K562 (cell line): ENCODE measurements around the gene PPM1E. TPM values are rescaled to one million over a fixed set of nuclear protein-coding genes. Genes with fewer than 3 reads are reported as not detected.
A peak's percentile ranks its signal among the peaks of the same experiment; 100 is the strongest.

Experiments
- ATAC-seq: fragments of 200-7000 bp; cut with Tn5 transposase; 3 replicates; pipeline ENCODE4 v1.9.1; 2020; ENCODE audit warnings: moderate library complexity
- BruUV-seq: library from RNA; stranded (reverse); fragments of 400-500 nt; replicated peaks from 2 replicates; lab custom pipeline; 2021; lab: Mats Ljungman, UMichigan
- CTCF ChIA-PET: fragments of 300-600 bp; formaldehyde crosslinking; extraction: SDS; loops from one replicate; lab custom pipeline; 2021; ENCODE audit warnings: low intra/inter-chr PET ratio; lab: Yijun Ruan, JAX
- POLR2A ChIA-PET: fragments of 300-600, 350-650 bp; sonication (Branson Sonifier 250); formaldehyde crosslinking; extraction: SDS; loops from one replicate; lab custom pipeline; 2021; ENCODE audit warnings: antibody characterized with exemption, inconsistent platforms; lab: Yijun Ruan, JAX
- DNase-seq, 4 experiments: peaks; one replicate each; pipeline versions ENCODE4 v3.0.0 to v3.0.0-alpha.2; 2011 to 2018; ENCODE audit warnings: low spot score in 3 of 4, mixed read lengths in 3 of 4; ENCODE audit errors: extremely low read depth in 1 of 4
- FAIRE-seq: peaks from 2 replicates; lab custom pipeline; 2011; peaks lifted over from hg19 to GRCh38; lab: Jason Lieb, UNC
- H2AFZ ChIP-seq: 2 replicates; pipeline ENCODE4 v1.6.0; 2011; ENCODE audit warnings: low read depth, low read length, control low read depth, inconsistent platforms
- H3K27ac ChIP-seq: fragments of 200-600 bp; 3 replicates; pipeline ENCODE4 v1.8.0; 2011; ENCODE audit warnings: low read depth, mild to moderate bottlenecking, control low read depth, inconsistent platforms, low read length, moderate library complexity, mixed read lengths; ENCODE audit errors: extremely low read depth
- H3K27me3 ChIP-seq, 2 experiments: fragments of 300-600 bp in 1 of 2; 2 replicates in 1 of 2; 3 replicates in 1 of 2; pipeline versions ENCODE4 v1.6.0 to v1.8.0; 2011; ENCODE audit warnings: inconsistent platforms in 2 of 2, low read length in 2 of 2, mild to moderate bottlenecking in 1 of 2, mixed read lengths in 1 of 2, moderate library complexity in 1 of 2; ENCODE audit not compliant: control insufficient read depth in 2 of 2, insufficient read depth in 2 of 2
- H3K36me3 ChIP-seq: fragments of 300-600 bp; 3 replicates; pipeline ENCODE4 v1.8.0; 2011; ENCODE audit warnings: mild to moderate bottlenecking, low read length, inconsistent platforms; ENCODE audit not compliant: control insufficient read depth, insufficient read depth
- H3K4me1 ChIP-seq, 2 experiments: fragments of 200-600 bp in 1 of 2; replicated peaks in 1 of 2; 2 replicates in 1 of 2; 3 replicates in 1 of 2; pipeline versions ENCODE4 v1.5.1 to v1.8.0; 2011; ENCODE audit warnings: inconsistent platforms in 2 of 2, low read length in 2 of 2, mild to moderate bottlenecking in 1 of 2, mixed read lengths in 1 of 2, moderate library complexity in 1 of 2; ENCODE audit not compliant: control insufficient read depth in 2 of 2, insufficient read depth in 2 of 2
- H3K4me2 ChIP-seq: 2 replicates; pipeline ENCODE4 v1.6.1; 2011; ENCODE audit warnings: low read length, control low read depth, inconsistent platforms, mixed read lengths; ENCODE audit not compliant: insufficient read depth
- H3K4me3 ChIP-seq: fragments of 200-600 bp; sonication (generic), shearing (Covaris generic); 2 replicates; pipeline ENCODE4 v1.5.1; 2016; ENCODE audit warnings: control low read depth, inconsistent platforms
- H3K79me2 ChIP-seq: fragments of 200-600 bp; 3 replicates; pipeline ENCODE4 v1.8.0; 2011; ENCODE audit warnings: low read length, inconsistent platforms; ENCODE audit not compliant: control insufficient read depth, insufficient read depth
- H3K9ac ChIP-seq, 2 experiments: 2 replicates each; pipeline versions ENCODE4 v1.6.0 to v1.6.1; 2011; ENCODE audit warnings: low read depth in 2 of 2, low read length in 2 of 2, control low read depth in 1 of 2, inconsistent platforms in 1 of 2, mild to moderate bottlenecking in 1 of 2, mixed read lengths in 1 of 2; ENCODE audit not compliant: insufficient read depth in 1 of 2
- H3K9me1 ChIP-seq: one replicate; pipeline ENCODE4 v1.6.0; 2011; ENCODE audit warnings: inconsistent platforms, mild to moderate bottlenecking, low read length, moderate library complexity; ENCODE audit not compliant: control insufficient read depth, insufficient read depth
- H3K9me3 ChIP-seq: replicated peaks from 2 replicates; pipeline ENCODE4 v1.5.1; 2011; ENCODE audit warnings: low read depth, low read length, inconsistent platforms; ENCODE audit not compliant: control insufficient read depth, insufficient read depth
- H4K20me1 ChIP-seq: replicated peaks from 2 replicates; pipeline ENCODE4 v1.6.1; 2011; ENCODE audit warnings: low read length, inconsistent platforms, mixed read lengths; ENCODE audit not compliant: control insufficient read depth, insufficient read depth
- JUNB ChIP-seq: fragments of 450-650 bp; formaldehyde crosslinking; conservative IDR thresholded peaks from 2 replicates; pipeline ENCODE4 v1.4.0; 2020; ENCODE audit warnings: mild to moderate bottlenecking
- WGBS: fragments of 100-300 bp; shearing (Covaris generic); methylation state at CpG from one replicate; pipeline ENCODE4 v1.1.6; 2016; ENCODE audit warnings: low coverage, mixed read lengths; ENCODE audit not compliant: insufficient coverage; ENCODE audit errors: missing lambda C conversion rate; 5-methylcytosine and 5-hydroxymethylcytosine counted together
- in situ Hi-C: fragments of 300-500 bp; cut with MboI; formaldehyde crosslinking; loops from 4 replicates; pipeline ENCODE4 v1.15.0; 2018; ENCODE audit warnings: inconsistent platforms, mixed read lengths
- intact Hi-C: fragments of 100-400 bp; cut with micrococcal nuclease; formaldehyde crosslinking; loops from 2 replicates; pipeline ENCODE4 v1.14.2; 2022
- polyA plus RNA-seq, 8 experiments: library from polyadenylated mRNA; depleted of rRNA in 4 of 8; stranded (reverse) in 5 of 8; unstranded in 3 of 8; fragments of >200 nt; fragmentation: Nextera tagmentation in 2 of 8; fragmentation: Illumina TruSeq in 1 of 8; extraction: Ambion mirVana in 2 of 8; extraction: Trizol in 1 of 8; gene quantifications; 2 replicates each; pipeline versions ENCODE4 v1.2.1 to v1.2.3, GENCODE V29; 2011 to 2014; ENCODE audit warnings: inconsistent platforms in 1 of 8, missing spikeins in 1 of 8
- total RNA-seq, 7 experiments: library from RNA; depleted of rRNA in 6 of 7; stranded (reverse); fragments of >200 nt in 6 of 7; fragmentation: Illumina TruSeq in 2 of 7; extraction: Trizol in 2 of 7; gene quantifications; 2 replicates each; pipeline versions ENCODE4 v1.2.1 to v1.2.3, GENCODE V29; 2011 to 2021; ENCODE audit warnings: low replicate concordance in 1 of 7
- TF ChIP-seq, protein P1 (sequence below), 3 experiments: fragments of 200-800 bp in 1 of 3; fragments of 250-450 bp in 1 of 3; fragments of 450-650 bp in 1 of 3; sonication (Bioruptor Pico) in 1 of 3; sonication (Bioruptor generic) in 1 of 3; formaldehyde crosslinking in 1 of 3; IDR thresholded peaks; 2 replicates each; pipeline versions ENCODE4 v1.6.1 to v1.8.0; 2016 to 2022; ENCODE audit warnings: mild to moderate bottlenecking in 2 of 3, missing genetic modification characterization in 2 of 3, missing compliant biosample characterization in 1 of 3, moderate library complexity in 1 of 3

PPM1E gene
- total and polyA plus RNA-seq, 9 of the 15 experiments (the other 6 are each of a cell fraction or from before 2014, with no cell fraction given), result 1.0 to 5.7 (median 4.7) TPM

DNA sequence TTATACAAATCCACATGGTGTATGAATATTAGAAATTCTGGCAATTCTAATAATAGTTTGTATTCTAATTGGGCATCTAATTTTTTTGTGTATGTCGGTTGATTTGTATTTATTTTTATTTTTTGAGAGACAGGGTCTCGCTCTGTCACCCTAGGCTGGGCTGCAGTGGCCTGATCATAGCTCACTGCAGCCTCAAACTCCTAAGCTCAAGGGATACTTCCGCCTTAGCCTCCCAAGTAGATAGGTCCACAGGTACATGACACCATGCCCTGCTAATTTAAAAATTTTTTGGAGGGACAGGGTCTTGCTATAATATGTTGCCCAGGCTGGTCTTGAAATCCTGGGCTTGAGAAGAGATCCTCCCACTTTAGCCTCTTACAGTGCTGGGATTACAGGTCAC lies 246.5 kb downstream of the PPM1E start:
- no peak overlapping the region for H2AFZ ChIP-seq
- H3K9me1 ChIP-seq, result no peaks in the 10 kb centered on the region
- ChIA-PET POLR2A (interaction anchor here (1.0 to 1.2 kb wide), 3 partner anchors 32 to 323 kb away, joined by 3 to 4 read pairs (median 3); no protein-coding TSS in a partner anchor), CTCF (interaction anchor here (0.6 to 1.1 kb wide), 2 partner anchors 132 to 1943 kb away, joined by 3 to 4 read pairs; no protein-coding TSS in a partner anchor)
- no peaks in the 10 kb centered on the region for H3K79me2 ChIP-seq
- no peak overlapping the region for H3K27ac ChIP-seq
- no peak overlapping the region for H3K9ac ChIP-seq
- TF ChIP-seq, protein P1, sequence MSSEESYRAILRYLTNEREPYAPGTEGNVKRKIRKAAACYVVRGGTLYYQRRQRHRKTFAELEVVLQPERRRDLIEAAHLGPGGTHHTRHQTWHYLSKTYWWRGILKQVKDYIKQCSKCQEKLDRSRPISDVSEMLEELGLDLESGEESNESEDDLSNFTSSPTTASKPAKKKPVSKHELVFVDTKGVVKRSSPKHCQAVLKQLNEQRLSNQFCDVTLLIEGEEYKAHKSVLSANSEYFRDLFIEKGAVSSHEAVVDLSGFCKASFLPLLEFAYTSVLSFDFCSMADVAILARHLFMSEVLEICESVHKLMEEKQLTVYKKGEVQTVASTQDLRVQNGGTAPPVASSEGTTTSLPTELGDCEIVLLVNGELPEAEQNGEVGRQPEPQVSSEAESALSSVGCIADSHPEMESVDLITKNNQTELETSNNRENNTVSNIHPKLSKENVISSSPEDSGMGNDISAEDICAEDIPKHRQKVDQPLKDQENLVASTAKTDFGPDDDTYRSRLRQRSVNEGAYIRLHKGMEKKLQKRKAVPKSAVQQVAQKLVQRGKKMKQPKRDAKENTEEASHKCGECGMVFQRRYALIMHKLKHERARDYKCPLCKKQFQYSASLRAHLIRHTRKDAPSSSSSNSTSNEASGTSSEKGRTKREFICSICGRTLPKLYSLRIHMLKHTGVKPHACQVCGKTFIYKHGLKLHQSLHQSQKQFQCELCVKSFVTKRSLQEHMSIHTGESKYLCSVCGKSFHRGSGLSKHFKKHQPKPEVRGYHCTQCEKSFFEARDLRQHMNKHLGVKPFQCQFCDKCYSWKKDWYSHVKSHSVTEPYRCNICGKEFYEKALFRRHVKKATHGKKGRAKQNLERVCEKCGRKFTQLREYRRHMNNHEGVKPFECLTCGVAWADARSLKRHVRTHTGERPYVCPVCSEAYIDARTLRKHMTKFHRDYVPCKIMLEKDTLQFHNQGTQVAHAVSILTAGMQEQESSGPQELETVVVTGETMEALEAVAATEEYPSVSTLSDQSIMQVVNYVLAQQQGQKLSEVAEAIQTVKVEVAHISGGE (CRISPR knock-in tag; IDR thresholded peaks at IDR 0.05), result peak in 1 of 3 experiments; percentile 77; a peak in 1 of 6 replicates
- TF ChIP-seq JUNB (CRISPR knock-in tag), result no peak
- H3K9me3 ChIP-seq, result no peaks in the 10 kb centered on the region
- no peak overlapping the region for H3K4me3 ChIP-seq
- H4K20me1 ChIP-seq, result no peaks in the 10 kb centered on the region
- FAIRE-seq (no peak), DNase-seq (no peak), ATAC-seq (no peak)
- H3K4me2 ChIP-seq, result no peak overlapping the region
- H3K4me1 ChIP-seq, result peaks cover 0 to under 1% of the 10 kb centered on the region in 2 experiments; a peak in 1 of 5 replicates
- in situ Hi-C loops, result loop anchor here (10.0 to 25.0 kb wide), 2 partner anchors 417 to 715 kb away; partner anchors contain the start of gene MPO
- H3K27me3 ChIP-seq, result no peaks in the 10 kb centered on the region
- BruUV-seq, result no TSS peak
- intact Hi-C loops, result no loop called here
- 97% methylated on average over 3 of the region's 3 CpGs for WGBS
- peaks cover 56% of the 10 kb centered on the region; the same call in 2 of the 3 replicates for H3K36me3 ChIP-seq
